Neural crest cell (in vitro differentiated cells): ENCODE data around the gene RNF215. TPM values are rescaled to one million over a fixed set of nuclear protein-coding genes. Genes with fewer than 3 reads are reported as not detected.

Experiments
- DNase-seq: peaks from one replicate; pipeline ENCODE4 v3.0.0; 2021; ENCODE audit warnings: low read depth, mixed read lengths, low spot score
- H3K27ac Mint-ChIP-seq: one replicate; pipeline ENCODE4 v1.8.0; 2021; ENCODE audit warnings: mild to moderate bottlenecking, mixed read lengths; ENCODE audit not compliant: unreplicated experiment
- H3K27me3 Mint-ChIP-seq: 2 replicates; pipeline ENCODE4 v1.8.0; 2021; ENCODE audit warnings: low read depth, mild to moderate bottlenecking, mixed read lengths
- H3K36me3 Mint-ChIP-seq: 2 replicates; pipeline ENCODE4 v1.8.0; 2021; ENCODE audit warnings: low read depth, mild to moderate bottlenecking, mixed read lengths
- H3K4me1 Mint-ChIP-seq: 2 replicates; pipeline ENCODE4 v1.8.0; 2021; ENCODE audit warnings: mixed read lengths
- H3K4me3 Mint-ChIP-seq: one replicate; pipeline ENCODE4 v1.8.0; 2021; ENCODE audit warnings: mild to moderate bottlenecking, mixed read lengths
- H3K9me3 Mint-ChIP-seq: 2 replicates; pipeline ENCODE4 v1.8.0; 2021; ENCODE audit warnings: mixed read lengths
- total RNA-seq: library from RNA; stranded (reverse); gene quantifications from 2 replicates; pipeline ENCODE4 v1.2.1, GENCODE V29; 2021
- TF ChIP-seq, protein P1 (sequence below): fragments of 200-600 bp; sonication (generic); conservative IDR thresholded peaks from 2 replicates; pipeline ENCODE4 v1.5.0; 2021; ENCODE audit warnings: antibody characterized with exemption, mild to moderate bottlenecking

Gene RNF215
- total RNA-seq, 1 donor from 2014 or later: 27.4 TPM

DNA sequence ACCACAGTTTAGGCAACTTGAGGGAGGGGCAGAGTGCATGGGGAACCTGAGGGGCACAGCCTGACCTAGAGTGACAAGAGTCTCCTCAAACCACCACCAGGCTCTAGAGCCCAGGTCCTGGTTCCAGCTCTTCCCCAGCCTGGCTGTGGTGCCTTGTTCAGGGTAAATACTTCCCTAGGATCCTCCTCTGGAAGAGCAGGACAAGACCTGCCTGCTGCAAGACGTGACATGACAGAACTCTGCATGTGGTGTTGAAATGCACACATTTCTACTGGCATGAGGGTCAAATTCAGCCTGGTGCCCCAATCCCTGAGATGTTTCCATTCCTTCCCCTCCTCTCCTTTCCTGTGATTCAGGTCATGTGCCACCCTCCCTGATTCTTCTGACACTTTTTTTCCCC, 12.9 kb upstream of the RNF215 start:
- Mint-ChIP-seq H3K9me3 (no peaks in the 10 kb centered on the region), H3K27ac (no peak overlapping the region), H3K27me3 (peaks cover 26% of the 10 kb centered on the region), H3K36me3 (no peaks in the 10 kb centered on the region), H3K4me3 (no peak overlapping the region), H3K4me1 (peaks cover 42% of the 10 kb centered on the region)
- no peak for DNase-seq
- TF ChIP-seq, protein P1, sequence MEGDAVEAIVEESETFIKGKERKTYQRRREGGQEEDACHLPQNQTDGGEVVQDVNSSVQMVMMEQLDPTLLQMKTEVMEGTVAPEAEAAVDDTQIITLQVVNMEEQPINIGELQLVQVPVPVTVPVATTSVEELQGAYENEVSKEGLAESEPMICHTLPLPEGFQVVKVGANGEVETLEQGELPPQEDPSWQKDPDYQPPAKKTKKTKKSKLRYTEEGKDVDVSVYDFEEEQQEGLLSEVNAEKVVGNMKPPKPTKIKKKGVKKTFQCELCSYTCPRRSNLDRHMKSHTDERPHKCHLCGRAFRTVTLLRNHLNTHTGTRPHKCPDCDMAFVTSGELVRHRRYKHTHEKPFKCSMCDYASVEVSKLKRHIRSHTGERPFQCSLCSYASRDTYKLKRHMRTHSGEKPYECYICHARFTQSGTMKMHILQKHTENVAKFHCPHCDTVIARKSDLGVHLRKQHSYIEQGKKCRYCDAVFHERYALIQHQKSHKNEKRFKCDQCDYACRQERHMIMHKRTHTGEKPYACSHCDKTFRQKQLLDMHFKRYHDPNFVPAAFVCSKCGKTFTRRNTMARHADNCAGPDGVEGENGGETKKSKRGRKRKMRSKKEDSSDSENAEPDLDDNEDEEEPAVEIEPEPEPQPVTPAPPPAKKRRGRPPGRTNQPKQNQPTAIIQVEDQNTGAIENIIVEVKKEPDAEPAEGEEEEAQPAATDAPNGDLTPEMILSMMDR: no peak

DNA sequence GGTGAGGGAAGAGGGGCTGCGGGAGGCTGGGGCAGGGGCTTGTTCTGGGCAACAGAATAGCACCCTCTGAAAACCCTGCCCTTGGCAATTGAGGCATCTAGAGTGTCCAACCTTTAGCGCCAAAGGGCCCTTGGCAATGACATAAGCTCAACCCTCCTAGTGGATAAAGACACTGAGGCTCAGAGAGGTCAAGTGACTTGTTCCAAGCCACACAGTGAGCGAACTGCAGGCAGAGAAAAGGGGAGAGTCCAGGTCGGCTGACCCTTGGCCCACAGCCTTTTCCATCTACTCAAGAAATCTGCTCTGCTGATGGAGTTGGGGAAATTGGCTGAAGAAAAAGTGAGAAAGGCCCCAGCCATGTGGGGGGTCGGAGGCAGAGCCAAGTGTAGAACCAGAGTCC, 12.5 kb upstream of the RNF215 start:
- peaks cover 39% of the 10 kb centered on the region for H3K4me1 Mint-ChIP-seq
- no peaks in the 10 kb centered on the region for H3K9me3 Mint-ChIP-seq
- no peak for DNase-seq
- TF ChIP-seq, protein P1: no peak
- no peak overlapping the region for H3K4me3 Mint-ChIP-seq
- H3K36me3 Mint-ChIP-seq: no peaks in the 10 kb centered on the region
- no peak overlapping the region for H3K27ac Mint-ChIP-seq
- H3K27me3 Mint-ChIP-seq: peaks cover 26% of the 10 kb centered on the region

DNA sequence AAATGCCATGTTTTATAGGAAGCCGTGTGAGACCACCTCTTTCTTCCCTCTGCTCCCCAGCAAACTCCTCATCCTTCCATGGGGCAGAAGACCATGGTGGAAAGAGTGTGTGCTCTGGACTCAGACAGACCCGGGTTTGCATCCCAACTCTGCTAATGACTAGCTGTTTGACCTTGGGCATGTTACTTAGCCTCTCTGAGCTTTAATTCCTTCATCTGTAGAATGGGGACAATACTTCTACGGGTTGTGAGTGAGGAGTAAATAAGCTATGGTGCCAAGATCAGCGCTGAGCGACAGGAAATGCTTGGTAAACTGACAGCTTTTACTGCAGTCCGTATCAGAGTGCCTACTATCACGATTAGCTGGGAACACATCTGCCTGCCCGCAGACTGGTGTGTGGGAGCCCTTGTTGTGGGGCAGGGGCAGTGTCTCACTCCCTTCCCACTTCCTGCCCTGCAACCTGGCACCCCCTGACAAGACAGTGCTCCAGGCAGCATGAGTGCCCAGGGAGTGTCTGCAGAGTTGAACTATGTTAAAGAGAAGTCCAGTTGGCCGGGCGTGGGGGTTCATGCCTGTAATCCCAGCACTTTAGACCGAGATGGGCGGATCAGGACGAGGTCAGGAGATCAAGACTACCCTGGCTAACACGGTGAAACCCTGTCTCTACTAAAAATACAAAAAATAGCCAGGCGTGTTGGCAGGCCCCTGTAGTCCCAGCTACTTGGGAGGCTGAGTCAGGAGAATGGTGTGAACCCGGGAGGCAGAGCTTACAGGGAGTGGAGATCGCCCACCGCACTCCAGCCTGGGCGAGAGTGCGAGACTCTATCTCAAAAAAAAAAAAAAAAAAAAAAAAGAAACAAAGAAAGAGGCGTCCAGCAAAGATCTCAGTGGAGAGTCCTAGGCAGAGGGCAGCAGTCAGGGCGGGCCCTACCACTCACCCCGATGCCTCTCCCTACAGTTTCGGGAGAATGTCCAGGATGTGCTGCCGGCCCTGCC, 11.8 kb upstream of the RNF215 start:
- H3K4me3 Mint-ChIP-seq: peak overlapping the region; percentile 87
- DNase-seq: no peak
- no peak overlapping the region for H3K27ac Mint-ChIP-seq
- H3K27me3 Mint-ChIP-seq: peaks cover 26% of the 10 kb centered on the region
- TF ChIP-seq, protein P1: no peak
- peaks cover 39% of the 10 kb centered on the region for H3K4me1 Mint-ChIP-seq
- H3K36me3 Mint-ChIP-seq: no peaks in the 10 kb centered on the region
- H3K9me3 Mint-ChIP-seq: no peaks in the 10 kb centered on the region

DNA sequence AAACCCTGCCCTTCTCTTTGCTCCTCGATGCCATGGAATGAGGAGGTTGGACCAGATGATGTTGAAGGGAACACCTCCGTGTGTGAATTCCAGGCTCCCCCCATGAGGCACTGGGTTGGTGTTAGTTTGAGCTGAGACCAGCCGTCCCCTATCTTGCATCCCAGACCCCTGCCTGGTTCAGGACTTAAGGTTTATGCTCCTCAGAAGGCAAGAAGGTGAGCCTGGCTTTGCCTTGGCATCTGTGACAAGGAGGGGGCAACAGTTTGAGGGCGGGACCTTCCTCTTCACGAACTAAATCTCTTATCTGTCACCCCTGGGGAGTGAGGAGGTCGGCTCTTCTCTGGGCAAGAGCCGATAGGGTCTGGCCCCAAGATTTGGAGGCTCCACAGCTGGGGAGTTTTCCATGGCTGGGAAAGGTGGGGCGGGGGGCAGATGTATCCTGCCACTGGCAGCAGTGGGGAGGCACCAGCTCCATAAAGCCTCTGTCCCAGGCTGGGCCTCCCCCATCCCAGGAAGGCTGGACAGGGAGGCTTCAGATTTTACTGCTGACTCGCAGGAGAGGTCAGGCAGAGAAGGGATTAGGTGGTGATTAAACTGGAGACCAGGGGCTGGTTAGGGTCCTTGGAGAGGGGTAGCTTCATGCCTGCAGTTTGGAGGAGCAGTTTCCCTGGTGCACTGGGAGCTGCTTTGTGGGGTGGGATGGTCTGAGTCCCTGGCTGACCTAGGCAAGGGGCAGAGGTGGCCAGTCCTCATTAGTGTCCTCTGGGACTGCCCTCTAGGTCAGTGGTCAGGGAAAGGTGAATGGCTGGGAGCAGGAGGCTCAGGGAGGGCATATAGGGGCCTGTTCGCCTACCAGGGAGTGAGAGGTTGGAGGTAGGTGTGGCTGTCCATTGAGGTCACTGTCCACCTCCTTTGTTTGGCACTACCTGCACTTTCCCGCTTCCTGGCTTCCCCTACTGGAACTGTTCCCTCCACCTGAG, 10.7 kb upstream of the RNF215 start:
- TF ChIP-seq, protein P1: no peak
- Mint-ChIP-seq H3K27ac (peak overlapping the region; percentile 12), H3K4me1 (peaks cover 47% of the 10 kb centered on the region), H3K9me3 (no peaks in the 10 kb centered on the region), H3K36me3 (no peaks in the 10 kb centered on the region), H3K27me3 (peaks cover 28% of the 10 kb centered on the region), H3K4me3 (peak overlapping the region; percentile 87)
- no peak for DNase-seq
